Tracheal epithelial cell (primary cell): ENCODE data around the gene IFT172. TPM values are rescaled to one million over a fixed set of nuclear protein-coding genes. Genes with fewer than 3 reads are reported as not detected.

Experiments
- total RNA-seq: library from RNA; depleted of rRNA; stranded (reverse); fragments of >200 nt; gene quantifications from 2 replicates; pipeline ENCODE4 v1.2.1, GENCODE V29; 2014

Gene IFT172
- 3.8 and 5.8 TPM in 2 replicates for total RNA-seq

GRCh38 chr2:27489498-27490397, at the start of gene IFT172:
IFT172 (minus strand) TSS chr2:27489743; CDS start chr2:27489653, 90 bp downstream.

GRCh38 chr2:27496357-27497287, 7.1 kb upstream of the IFT172 start, which contains the start of gene GCKR:
GCKR (plus strand) TSS chr2:27496839; CDS start chr2:27496905, 66 bp downstream.

GRCh38 chr2:27494944-27495554, 5.5 kb upstream of the IFT172 start, which contains the start of gene FNDC4:
FNDC4 (minus strand) TSS chr2:27495200; CDS start chr2:27494679, 521 bp downstream.

GRCh38 chr2:27441958-27442919, 47.3 kb downstream of the IFT172 start, which contains the start of gene KRTCAP3:
KRTCAP3 (plus strand) TSS chr2:27442381; CDS start chr2:27442413, 32 bp downstream.

GRCh38 chr2:27428213-27428977, 61.1 kb downstream of the IFT172 start, which contains the start of gene NRBP1:
NRBP1 (plus strand) TSS chr2:27428631; CDS start chr2:27433274, 4,643 bp downstream.

GRCh38 chr2:27409321-27410073, 80.0 kb downstream of the IFT172 start, which contains the start of gene PPM1G:
PPM1G (minus strand) TSS chr2:27409591; CDS start chr2:27409422, 169 bp downstream.

Other genes with a start within 250 kb of the IFT172 start
- not detected in 2 replicates for gene SLC30A3, start 226.7 kb downstream of the IFT172 start, total RNA-seq
- gene DNAJC5G, start 214.3 kb downstream of the IFT172 start, total RNA-seq, result not detected in 2 replicates
- 0.24 and 0.43 TPM in 2 replicates for gene TRIM54, start 207.3 kb downstream of the IFT172 start, total RNA-seq
- 0.48 and 0.85 TPM in 2 replicates for gene UCN, start 181.3 kb downstream of the IFT172 start, total RNA-seq
- gene MPV17, start 166.6 kb downstream of the IFT172 start, total RNA-seq, result 33.3 and 52.4 TPM in 2 replicates
- 26.0 and 31.3 TPM in 2 replicates for gene GTF3C2, start 133.0 kb downstream of the IFT172 start, total RNA-seq
- 19.0 and 22.7 TPM in 2 replicates for gene EIF2B4, start 119.4 kb downstream of the IFT172 start, total RNA-seq
- gene SNX17, start 119.1 kb downstream of the IFT172 start, total RNA-seq, result 125 and 136 TPM in 2 replicates
- gene ZNF513, start 109.0 kb downstream of the IFT172 start, total RNA-seq, result 4.5 and 8.9 TPM in 2 replicates
- 77.2 and 99.3 TPM in 2 replicates for gene PPM1G, start 80.2 kb downstream of the IFT172 start, total RNA-seq
- gene NRBP1, start 61.1 kb downstream of the IFT172 start, total RNA-seq, result 67.1 and 95.7 TPM in 2 replicates
- 28.0 and 28.6 TPM in 2 replicates for gene KRTCAP3, start 47.4 kb downstream of the IFT172 start, total RNA-seq
- 9.0 and 16.9 TPM in 2 replicates for gene FNDC4, start 5.5 kb upstream of the IFT172 start, total RNA-seq
- not detected in 2 replicates for gene GCKR, start 7.1 kb upstream of the IFT172 start, total RNA-seq
- gene ZNF512, start 93.3 kb upstream of the IFT172 start, total RNA-seq, result 3.2 and 8.7 TPM in 2 replicates
- 0.85 and 1.9 TPM in 2 replicates for gene CCDC121, start 139.3 kb upstream of the IFT172 start, total RNA-seq
- 36.9 and 51.8 TPM in 2 replicates for gene GPN1, start 139.3 kb upstream of the IFT172 start, total RNA-seq
- 17.1 and 19.4 TPM in 2 replicates for gene SUPT7L, start 173.9 kb upstream of the IFT172 start, total RNA-seq
- 23.2 and 27.7 TPM in 2 replicates for gene SLC4A1AP, start 174.1 kb upstream of the IFT172 start, total RNA-seq